Amniotic epithelial cell (primary cell): ENCODE results near the gene BLTP2.

Source experiments
- DNase-seq: peaks from one replicate; pipeline ENCODE4 v3.0.0-alpha.2; 2010; ENCODE audit warnings: low read depth

Gene BLTP2

DNA sequence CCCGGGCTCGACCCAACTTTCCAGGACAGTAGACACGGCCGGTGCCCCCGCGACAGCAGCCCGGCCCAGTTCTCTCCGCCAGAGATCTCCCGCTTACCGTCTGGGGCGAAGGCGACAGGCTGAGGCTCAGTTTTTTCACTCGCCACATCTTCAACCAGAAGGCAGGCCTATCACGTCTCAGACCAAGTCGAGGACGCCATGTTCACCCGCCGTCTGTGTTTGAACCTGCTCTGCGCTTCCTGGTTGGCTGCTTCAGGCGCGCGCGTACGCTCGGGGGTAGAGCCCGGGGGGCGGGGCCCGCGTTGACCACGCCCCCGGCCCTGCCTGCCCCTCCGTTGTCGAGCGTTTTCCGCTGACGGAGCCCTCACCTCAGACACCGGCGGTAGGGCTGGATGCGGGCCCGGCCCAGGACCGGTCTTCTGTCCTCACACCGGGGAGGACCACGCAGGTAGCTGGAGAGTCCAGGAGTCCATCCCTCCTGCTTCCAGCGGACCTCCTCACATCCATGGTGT lies 46.1 kb downstream of the BLTP2 start, which contains the start of gene SPAG5:
Gene SPAG5 (minus strand): TSS at position 227 of the 512 bp plus-strand sequence. CDS start 79 bp downstream, at position 148.
- peak; percentile 85 for DNase-seq

GRCh38 chr17:28598389-28598788 lies 46.6 kb downstream of the BLTP2 start:
- DNase-seq: no peak

DNA sequence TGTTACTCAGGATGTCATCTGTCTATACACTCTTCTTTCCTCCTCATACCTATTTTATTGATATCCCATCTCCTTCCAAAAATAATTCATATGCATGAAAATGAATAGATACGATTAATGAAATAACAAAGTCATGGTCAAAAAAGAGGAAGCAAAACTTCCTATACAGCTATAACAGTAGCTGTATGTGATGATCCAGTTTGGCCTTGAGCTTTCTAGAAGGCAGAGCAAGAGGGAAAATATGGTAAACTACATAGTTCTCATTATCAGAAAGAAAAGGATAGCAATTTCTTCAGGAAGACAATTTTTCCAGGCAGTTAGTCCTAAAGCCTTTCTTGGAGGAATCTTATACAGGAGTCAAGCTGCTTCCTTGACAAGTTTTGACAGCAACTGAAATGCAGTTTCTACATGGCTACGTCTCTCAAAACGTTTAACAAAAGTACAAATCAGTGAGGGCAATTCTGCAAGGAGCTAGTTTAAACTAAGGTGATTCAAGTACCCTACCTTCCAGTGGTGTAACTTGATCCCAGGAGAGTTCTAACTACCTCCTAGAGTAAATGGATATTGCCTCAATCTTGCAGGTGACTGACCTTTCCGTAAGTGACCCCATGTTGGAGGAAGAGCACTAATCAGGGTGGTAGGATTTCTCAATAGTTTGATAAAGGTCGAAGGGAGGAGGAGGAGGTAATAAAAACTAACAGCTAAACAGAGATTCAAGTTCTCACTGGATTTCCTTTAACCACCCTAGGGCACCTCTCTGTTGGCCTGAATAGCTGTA lies 47.2 kb downstream of the BLTP2 start:
- DNase-seq: no peak
